22Rv1 (cell line): Measurements from ENCODE around the gene SAMD4A.
A peak's percentile ranks its signal among the peaks of the same experiment; 100 is the strongest.

Experiments
- H3K27ac ChIP-seq: fragments of 450-650 bp; 2 replicates; pipeline ENCODE4 v1.5.1; 2017
- CTCF ChIP-seq: fragments of 450-650 bp; IDR thresholded peaks from 2 replicates; pipeline ENCODE4 v1.5.1; 2017; ENCODE audit warnings: mild to moderate bottlenecking
- ZFX ChIP-seq: fragments of 450-650 bp; IDR thresholded peaks from 2 replicates; pipeline ENCODE4 v1.6.1; 2017; ENCODE audit warnings: antibody characterized with exemption, borderline replicate concordance

SAMD4A gene

GRCh38 chr14:54566410-54567223, at the start of gene SAMD4A:
SAMD4A (plus strand) TSS chr14:54567128; CDS start chr14:54567917, 789 bp downstream.
- TF ChIP-seq CTCF (peak; percentile 19; the same call in 1 of the 2 replicates), ZFX (no peak)
- peak within 1 kb of the TSS; percentile 84 for H3K27ac ChIP-seq

DNA sequence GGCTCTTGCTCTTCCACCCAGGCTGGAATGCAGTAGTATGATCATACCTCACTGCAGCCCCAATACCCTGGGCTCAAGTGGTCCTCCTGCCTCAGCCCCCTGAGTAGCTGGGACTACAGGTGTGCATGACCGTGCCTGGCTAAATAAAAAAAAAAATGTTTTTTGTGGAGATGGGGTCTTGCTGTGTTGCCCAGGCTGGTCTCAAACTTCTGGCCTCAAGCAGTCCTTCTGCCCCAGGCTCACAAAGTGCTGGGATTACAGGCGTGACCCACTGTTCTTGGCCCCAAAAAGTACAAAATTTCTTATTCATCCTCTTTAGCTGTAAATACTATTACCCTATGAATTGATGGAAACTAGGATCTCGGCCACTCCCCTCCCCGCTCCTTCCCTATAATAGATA, 42.5 kb upstream of the SAMD4A start:
- TF ChIP-seq CTCF (no peak), ZFX (no peak)
- H3K27ac ChIP-seq, result no peak overlapping the region

- no peak for TF ChIP-seq ZFX
- no peak for TF ChIP-seq CTCF
- no peak overlapping the region for H3K27ac ChIP-seq
Observed at GRCh38 chr14:54528973-54529372, 38.0 kb upstream of the SAMD4A start.

- TF ChIP-seq ZFX (no peak), CTCF (no peak)
- no peak overlapping the region for H3K27ac ChIP-seq
Observed at GRCh38 chr14:54529811-54530210, 37.1 kb upstream of the SAMD4A start.

GRCh38 chr14:54532111-54533012, 34.6 kb upstream of the SAMD4A start:
- no peak overlapping the region for H3K27ac ChIP-seq
- TF ChIP-seq ZFX (no peak), CTCF (no peak)

DNA sequence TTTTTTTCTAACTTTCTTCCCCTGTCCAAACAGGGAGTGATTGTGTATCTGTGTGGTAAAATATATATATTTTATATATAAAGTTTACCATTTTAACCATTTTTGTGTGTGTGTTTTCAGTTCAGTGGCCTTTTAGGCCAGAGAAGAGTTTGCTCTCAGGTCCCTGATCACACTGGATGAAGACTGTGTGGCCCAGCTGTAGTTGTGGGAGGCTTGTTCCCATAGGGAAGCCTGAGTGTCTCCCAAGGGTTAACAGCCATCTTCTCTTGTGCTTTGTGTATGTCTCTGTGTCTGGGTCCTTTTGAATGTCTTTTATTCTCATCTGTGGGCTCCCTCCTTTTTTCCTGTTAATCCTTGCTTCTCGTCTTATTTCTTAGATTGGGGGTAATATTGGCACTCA, 33.8 kb upstream of the SAMD4A start:
- TF ChIP-seq ZFX, result no peak
- no peak for TF ChIP-seq CTCF
- no peak overlapping the region for H3K27ac ChIP-seq
